IPS-20b (cell line): ENCODE results near the gene SGCD.
A peak's percentile ranks its signal among the peaks of the same experiment; 100 is the strongest.

Source experiments
- H3K27ac ChIP-seq: one replicate; pipeline ENCODE4 v1.5.1; 2013; ENCODE audit warnings: low read length
- H3K27me3 ChIP-seq: 2 replicates; pipeline ENCODE4 v1.6.1; 2013; ENCODE audit warnings: mild to moderate bottlenecking, low read length, inconsistent platforms; ENCODE audit not compliant: insufficient read depth
- H3K36me3 ChIP-seq: 2 replicates; pipeline ENCODE4 v1.6.1; 2013; ENCODE audit warnings: low read depth, mild to moderate bottlenecking, inconsistent platforms, low read length, moderate library complexity; ENCODE audit not compliant: insufficient read depth
- H3K4me1 ChIP-seq: 2 replicates; pipeline ENCODE4 v1.6.1; 2013; ENCODE audit warnings: mild to moderate bottlenecking, control low read depth, inconsistent platforms, low read length, moderate library complexity; ENCODE audit not compliant: insufficient read depth
- H3K4me3 ChIP-seq: 2 replicates; pipeline ENCODE4 v1.5.1; 2013; ENCODE audit warnings: mild to moderate bottlenecking, low read length, inconsistent platforms
- H3K9ac ChIP-seq: 2 replicates; pipeline ENCODE4 v1.6.1; 2013; ENCODE audit warnings: low read depth, mild to moderate bottlenecking, inconsistent platforms, low read length, moderate library complexity
- H3K9me3 ChIP-seq: 2 replicates; pipeline ENCODE4 v1.6.1; 2013; ENCODE audit warnings: mild to moderate bottlenecking, low read depth, low read length, inconsistent platforms; ENCODE audit not compliant: insufficient read depth

SGCD gene

DNA sequence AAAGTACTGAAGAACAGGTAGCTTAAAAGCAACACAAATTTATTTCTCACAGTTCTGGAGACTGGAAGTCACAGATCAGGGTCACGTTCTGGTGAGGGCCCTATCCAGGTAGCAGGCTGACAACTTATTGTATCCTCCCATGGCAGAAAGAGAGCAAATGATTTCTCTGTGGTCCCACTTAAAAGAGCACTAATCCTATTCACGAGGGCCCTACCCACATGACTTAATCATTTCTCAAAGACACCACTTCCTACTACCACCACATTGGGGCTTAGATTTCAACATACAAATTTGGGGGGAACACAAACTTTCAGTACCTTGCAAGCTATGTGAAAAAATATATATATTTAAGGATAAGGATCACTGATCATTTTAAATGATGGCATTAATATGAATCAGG lies 447.3 kb downstream of the SGCD start:
- Histone ChIP-seq H3K36me3 (no peaks in the 10 kb centered on the region), H3K9me3 (no peaks in the 10 kb centered on the region), H3K27me3 (no peaks in the 10 kb centered on the region), H3K4me1 (no peaks in the 10 kb centered on the region), H3K9ac (no peak overlapping the region), H3K27ac (no peak overlapping the region), H3K4me3 (no peak overlapping the region)

DNA sequence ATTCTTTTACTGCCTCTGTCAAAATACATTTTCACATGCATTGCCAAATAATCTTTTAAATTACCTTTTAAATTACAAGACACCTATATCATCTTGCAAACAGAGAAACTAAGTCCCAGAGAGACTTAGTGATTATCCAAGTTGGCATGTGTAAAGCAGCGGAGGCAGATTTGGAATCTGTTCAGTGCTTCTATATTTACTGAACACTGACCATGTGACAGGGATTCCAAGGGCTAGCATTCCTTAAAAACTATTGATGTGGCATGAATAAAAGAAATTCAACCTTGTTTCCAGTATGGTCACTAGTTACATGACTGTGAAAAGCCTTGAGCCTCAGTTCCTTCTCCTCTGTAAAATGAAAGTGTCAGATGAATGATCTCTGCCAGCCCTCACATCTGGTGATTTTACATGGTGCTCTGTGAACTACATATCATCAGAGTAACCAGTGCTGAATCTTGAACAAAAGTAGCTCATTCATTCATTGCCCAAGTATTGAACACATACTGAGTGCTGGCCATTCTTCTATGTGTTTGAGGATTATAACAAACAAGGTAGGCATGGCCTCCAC lies 451.3 kb downstream of the SGCD start:
- Histone ChIP-seq H3K4me3 (no peak overlapping the region), H3K36me3 (no peaks in the 10 kb centered on the region), H3K9ac (no peak overlapping the region), H3K4me1 (no peaks in the 10 kb centered on the region), H3K9me3 (no peaks in the 10 kb centered on the region), H3K27me3 (no peaks in the 10 kb centered on the region), H3K27ac (no peak overlapping the region)

DNA sequence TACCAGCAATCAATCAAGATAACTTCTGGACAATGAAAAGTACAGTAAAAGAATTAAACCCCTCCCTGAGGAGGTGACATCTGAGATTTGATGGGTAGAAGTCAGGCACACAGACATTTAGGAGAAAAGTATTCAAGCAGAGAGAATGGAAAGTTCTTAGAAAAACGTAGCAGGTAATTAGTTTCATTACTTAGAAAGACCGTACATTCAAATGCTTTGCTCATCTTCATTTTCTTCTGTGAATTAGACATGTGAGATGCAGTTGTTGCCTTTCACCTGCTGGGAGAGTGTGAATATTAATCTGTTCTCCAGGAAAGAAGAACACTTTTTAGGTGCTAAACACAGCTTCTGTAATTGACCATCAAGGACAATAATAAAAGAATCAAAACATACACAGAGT lies 451.8 kb downstream of the SGCD start:
- no peaks in the 10 kb centered on the region for H3K27me3 ChIP-seq
- no peak overlapping the region for H3K4me3 ChIP-seq
- H3K36me3 ChIP-seq = no peaks in the 10 kb centered on the region
- H3K27ac ChIP-seq = no peak overlapping the region
- no peaks in the 10 kb centered on the region for H3K9me3 ChIP-seq
- H3K4me1 ChIP-seq = no peaks in the 10 kb centered on the region
- no peak overlapping the region for H3K9ac ChIP-seq

DNA sequence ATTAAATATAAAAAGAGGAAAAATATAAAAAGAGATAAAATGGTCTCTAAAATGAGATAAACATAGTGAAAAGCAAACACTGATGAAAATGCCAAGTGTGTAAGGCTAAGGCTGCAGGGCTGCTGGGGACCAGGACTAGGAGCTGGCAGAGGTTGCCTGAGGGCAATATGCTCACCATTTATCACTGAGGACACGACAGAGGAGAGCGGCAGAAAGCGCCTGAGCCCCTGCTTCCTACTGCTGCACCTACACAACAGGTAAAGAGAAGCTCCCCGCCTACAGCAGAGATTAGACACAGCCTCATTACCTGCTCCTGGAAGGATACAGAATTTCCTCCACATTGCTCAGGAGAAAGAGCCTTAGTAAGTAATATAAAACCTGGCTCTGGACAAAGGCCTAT lies 452.5 kb downstream of the SGCD start:
- no peaks in the 10 kb centered on the region for H3K4me1 ChIP-seq
- H3K36me3 ChIP-seq = no peaks in the 10 kb centered on the region
- H3K9me3 ChIP-seq = no peaks in the 10 kb centered on the region
- H3K4me3 ChIP-seq = no peak overlapping the region
- H3K9ac ChIP-seq = no peak overlapping the region
- no peak overlapping the region for H3K27ac ChIP-seq
- no peaks in the 10 kb centered on the region for H3K27me3 ChIP-seq

DNA sequence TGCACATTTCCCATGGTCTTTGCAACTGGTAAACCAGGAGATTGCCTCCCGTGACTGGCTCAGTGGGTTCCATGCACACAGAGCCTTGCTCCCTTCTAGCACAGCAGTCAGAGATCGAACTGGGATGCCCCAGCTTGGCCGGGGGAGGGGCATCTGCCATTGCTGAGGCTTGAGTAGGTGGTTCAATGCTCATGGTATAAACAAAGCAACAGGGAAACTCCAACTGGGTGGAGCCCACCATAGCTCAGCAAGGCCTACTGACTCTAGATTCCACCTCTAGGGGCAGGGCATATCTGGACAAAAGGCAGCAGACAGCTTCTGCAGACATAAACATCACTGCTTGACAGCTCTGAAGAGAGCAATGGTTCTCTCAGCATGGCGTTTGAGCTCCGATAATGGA lies 456.1 kb downstream of the SGCD start:
- Histone ChIP-seq H3K4me3 (no peak overlapping the region), H3K9me3 (no peaks in the 10 kb centered on the region), H3K4me1 (no peaks in the 10 kb centered on the region), H3K36me3 (no peaks in the 10 kb centered on the region), H3K27me3 (no peaks in the 10 kb centered on the region), H3K27ac (no peak overlapping the region), H3K9ac (no peak overlapping the region)

DNA sequence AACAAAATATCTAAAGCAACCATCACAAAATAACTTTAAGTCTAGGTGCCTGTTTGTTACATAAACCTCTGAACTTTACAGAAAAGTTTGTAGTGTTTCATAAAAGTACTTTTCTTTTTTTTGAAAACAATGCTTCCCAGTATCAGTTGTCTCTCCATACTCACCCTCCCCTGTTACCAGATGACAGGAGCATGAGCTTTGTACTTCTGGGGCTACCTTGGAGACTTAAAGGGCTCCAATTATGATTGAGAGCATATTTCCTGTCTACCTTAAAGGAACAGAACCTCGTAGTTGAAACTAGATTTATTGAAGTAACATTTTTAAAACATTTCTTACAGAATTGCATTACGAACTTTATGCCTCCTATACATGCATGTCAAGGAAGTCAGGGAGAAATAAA lies 467.7 kb downstream of the SGCD start:
- peaks cover 16% of the 10 kb centered on the region for H3K4me1 ChIP-seq
- H3K36me3 ChIP-seq = no peaks in the 10 kb centered on the region
- no peak overlapping the region for H3K9ac ChIP-seq
- no peak overlapping the region for H3K4me3 ChIP-seq
- H3K27me3 ChIP-seq = no peaks in the 10 kb centered on the region
- no peak overlapping the region for H3K27ac ChIP-seq
- H3K9me3 ChIP-seq = no peaks in the 10 kb centered on the region

DNA sequence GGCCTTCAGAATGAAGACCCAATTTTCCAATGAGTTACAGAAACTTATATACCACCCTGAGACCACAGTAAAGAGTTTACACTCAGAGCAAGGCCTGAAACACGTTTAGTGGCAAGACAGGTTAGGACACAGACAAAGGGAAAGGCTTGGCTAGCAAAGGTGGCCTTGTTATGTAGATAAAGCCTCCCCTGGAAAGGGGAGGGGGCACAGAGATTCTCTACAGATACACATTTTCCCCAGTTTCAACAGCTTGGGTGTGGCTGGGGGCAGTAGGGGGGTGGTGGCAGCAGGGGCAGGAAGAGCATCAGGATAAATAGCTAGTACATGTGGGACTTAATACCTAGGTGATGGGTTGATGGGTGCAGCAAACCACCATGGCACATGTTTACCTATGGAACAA lies 471.2 kb downstream of the SGCD start:
- Histone ChIP-seq H3K27me3 (no peaks in the 10 kb centered on the region), H3K4me1 (peaks cover 48% of the 10 kb centered on the region), H3K9ac (no peak overlapping the region), H3K36me3 (no peaks in the 10 kb centered on the region), H3K27ac (no peak overlapping the region), H3K9me3 (no peaks in the 10 kb centered on the region), H3K4me3 (no peak overlapping the region)

DNA sequence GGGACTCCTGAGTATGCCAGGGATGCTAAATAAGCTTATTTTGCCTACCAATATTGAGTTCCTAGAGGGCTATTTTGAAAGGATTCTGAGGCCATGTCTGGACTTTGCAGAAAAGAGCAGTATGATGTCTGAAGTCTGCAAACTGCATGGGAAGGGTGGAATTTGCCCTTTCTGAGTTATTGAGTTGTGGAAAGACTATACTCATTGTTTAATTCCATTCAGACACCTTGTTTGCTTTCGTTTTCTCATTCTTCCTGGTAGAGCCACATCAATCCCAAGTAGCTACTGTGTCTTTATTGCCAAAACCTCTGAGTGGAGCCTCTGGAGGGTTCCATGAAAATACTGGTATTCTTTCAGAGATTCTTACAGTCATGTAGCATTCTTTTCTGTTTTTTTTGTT lies 472.2 kb downstream of the SGCD start:
- Histone ChIP-seq H3K4me1 (peaks cover 57% of the 10 kb centered on the region), H3K9ac (peak overlapping the region; percentile 13; the same call in 1 of the 2 replicates), H3K36me3 (no peaks in the 10 kb centered on the region), H3K27ac (no peak overlapping the region), H3K4me3 (no peak overlapping the region), H3K9me3 (no peaks in the 10 kb centered on the region), H3K27me3 (no peaks in the 10 kb centered on the region)

DNA sequence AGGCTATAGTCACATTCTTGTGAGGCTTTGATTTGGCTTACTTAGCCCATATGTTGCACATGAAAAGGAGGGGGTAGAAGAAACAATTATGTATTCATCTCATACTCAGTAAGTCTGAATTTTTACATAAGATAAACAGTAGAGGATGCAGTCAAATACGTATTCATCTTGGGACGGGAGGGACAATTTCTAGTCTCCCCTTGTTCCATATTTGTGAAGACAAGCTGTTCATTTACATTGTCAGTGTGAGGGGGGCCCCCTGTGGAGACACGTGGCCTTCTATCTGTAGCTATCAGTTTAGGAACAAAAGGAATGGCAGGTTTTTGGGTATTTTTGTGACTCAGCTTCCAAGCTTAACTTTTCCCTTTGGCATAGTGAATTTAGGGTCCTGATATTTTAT lies 474.0 kb downstream of the SGCD start:
- no peaks in the 10 kb centered on the region for H3K27me3 ChIP-seq
- peaks cover 62% of the 10 kb centered on the region for H3K4me1 ChIP-seq
- H3K4me3 ChIP-seq = no peak overlapping the region
- peak overlapping the region; percentile 68; the same call in 1 of the 2 replicates for H3K9ac ChIP-seq
- H3K36me3 ChIP-seq = no peaks in the 10 kb centered on the region
- H3K27ac ChIP-seq = peak overlapping the region; percentile 12
- H3K9me3 ChIP-seq = peaks cover 6% of the 10 kb centered on the region; the same call in 1 of the 2 replicates

DNA sequence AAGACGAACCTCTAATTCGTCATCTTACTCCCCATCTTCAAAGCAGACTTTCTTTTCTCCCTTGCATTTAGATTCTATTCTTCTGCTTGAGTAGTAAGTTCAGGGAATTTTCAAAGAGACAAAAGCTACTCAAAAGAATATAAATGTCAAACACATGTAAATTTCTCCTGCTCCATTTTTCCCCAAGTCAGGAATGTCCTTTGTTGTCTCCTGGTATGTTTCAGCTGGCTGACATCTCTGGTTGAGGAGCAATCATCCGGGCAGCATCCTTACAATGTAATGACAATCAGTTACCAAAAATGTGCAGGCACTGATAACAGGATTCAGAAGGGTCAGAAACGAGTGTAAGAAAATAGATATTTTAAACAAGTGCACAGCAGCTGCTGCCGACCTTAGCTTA lies 475.5 kb downstream of the SGCD start:
- H3K9me3 ChIP-seq = peaks cover 6% of the 10 kb centered on the region; the same call in 1 of the 2 replicates
- H3K4me3 ChIP-seq = peak overlapping the region; percentile 22; the same call in 1 of the 2 replicates
- H3K27me3 ChIP-seq = no peaks in the 10 kb centered on the region
- peak overlapping the region; percentile 68; the same call in 1 of the 2 replicates for H3K9ac ChIP-seq
- peak overlapping the region; percentile 12 for H3K27ac ChIP-seq
- H3K4me1 ChIP-seq = peaks cover 55% of the 10 kb centered on the region
- no peaks in the 10 kb centered on the region for H3K36me3 ChIP-seq

DNA sequence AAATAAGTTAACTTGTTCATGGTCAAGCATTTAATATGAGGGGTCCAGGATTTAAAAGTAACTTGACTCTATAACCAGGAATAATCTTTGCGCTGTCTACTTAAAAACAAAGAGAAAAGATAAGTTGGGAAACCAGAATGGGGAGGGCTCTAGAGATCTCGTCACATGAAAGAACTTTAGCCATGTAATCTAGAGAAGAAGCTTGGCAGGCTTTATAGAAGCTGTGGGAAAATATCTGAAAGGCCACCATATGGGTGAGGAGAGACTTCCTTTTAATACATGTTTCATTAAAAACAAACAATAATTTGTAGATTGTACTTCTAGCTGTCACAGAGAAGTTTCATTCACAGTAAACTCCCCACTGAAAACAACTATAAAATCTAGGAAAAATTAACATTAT lies 476.4 kb downstream of the SGCD start:
- Histone ChIP-seq H3K4me1 (peaks cover 52% of the 10 kb centered on the region; the same call in 1 of the 2 replicates), H3K9me3 (peaks cover 6% of the 10 kb centered on the region; the same call in 1 of the 2 replicates), H3K36me3 (no peaks in the 10 kb centered on the region), H3K27me3 (no peaks in the 10 kb centered on the region), H3K27ac (peak overlapping the region; percentile 12), H3K4me3 (no peak overlapping the region), H3K9ac (peak overlapping the region; percentile 68)

DNA sequence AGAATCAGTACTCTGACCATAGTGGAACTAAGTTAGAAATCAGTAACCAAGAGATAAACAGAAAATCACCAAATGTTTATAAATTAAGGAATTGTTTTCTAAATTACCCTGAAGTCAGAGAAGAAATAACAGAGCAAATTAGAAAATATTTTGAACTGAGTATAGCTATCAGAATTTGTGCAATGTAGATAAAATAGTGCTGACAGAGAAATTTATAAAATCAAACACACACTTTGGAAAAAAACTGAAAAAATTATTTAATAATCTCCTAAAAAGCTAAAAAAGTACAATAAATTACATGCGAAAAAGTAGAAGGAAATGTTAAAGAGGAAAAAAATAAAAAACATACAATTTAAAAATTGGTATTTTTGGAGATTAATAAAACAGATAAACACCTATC lies 486.0 kb downstream of the SGCD start:
- no peak overlapping the region for H3K27ac ChIP-seq

More for the DNA sequence above, 486.0 kb downstream of the SGCD start:
- Histone ChIP-seq H3K9me3 (no peaks in the 10 kb centered on the region), H3K27me3 (no peaks in the 10 kb centered on the region), H3K9ac (no peak overlapping the region), H3K36me3 (no peaks in the 10 kb centered on the region), H3K4me3 (no peak overlapping the region), H3K4me1 (no peaks in the 10 kb centered on the region)
